Measurements from ENCODE around the gene PIP4K2A. TPM values are rescaled to one million over a fixed set of nuclear protein-coding genes. Genes with fewer than 3 reads are reported as not detected.

PIP4K2A gene
- total and polyA plus RNA-seq, 4 donors, result 7.3 to 42.2 (median 27.6) TPM

- H3K9ac ChIP-seq (ENCODE audit: insufficient read depth in 1 of 2, low read length in 2 of 2), result no peak overlapping the region
- H3K36me3 ChIP-seq (ENCODE audit: control insufficient read depth in 4 of 4, insufficient read depth in 4 of 4, low read length in 4 of 4), result peaks cover 0 to 1% (median 0%) of the 10 kb centered on the region in 4 donors
- no peak for TF ChIP-seq CTCF (IDR thresholded peaks at IDR 0.05; ENCODE audit: control extremely low read depth, extremely low read depth)
- H3K4me3 ChIP-seq, result no peak overlapping the region
- peaks cover 8 to 29% (median 15%) of the 10 kb centered on the region in 5 donors for H3K4me1 ChIP-seq (ENCODE audit: control insufficient read depth in 5 of 5, insufficient read depth in 5 of 5, low read length in 5 of 5)
- no peaks in the 10 kb centered on the region for H3K9me3 ChIP-seq (ENCODE audit: control insufficient read depth in 4 of 4, insufficient read depth in 3 of 4, low read length in 3 of 4)
- WGBS, 2 donors, result 47 to 58% methylated on average over 1 of the region's 1 CpG
- no peak for ATAC-seq (ENCODE audit: insufficient read depth, low FRiP score)
- no peak overlapping the region for H3K27ac ChIP-seq (ENCODE audit: low read depth in 1 of 2, low read length in 1 of 2)
- H3K27me3 ChIP-seq (ENCODE audit: control insufficient read depth in 3 of 3, insufficient read depth in 3 of 3, low read length in 2 of 3), result no peaks in the 10 kb centered on the region
- DNase-seq, result no peak
Measured at GRCh38 chr10:22686347-22686746, 28.0 kb downstream of the PIP4K2A start.

GRCh38 chr10:22685926-22686325, 28.5 kb downstream of the PIP4K2A start:
- WGBS, 2 donors, result 59 to 75% methylated on average over 8 of the region's 8 CpGs
- no peaks in the 10 kb centered on the region for H3K9me3 ChIP-seq (ENCODE audit: control insufficient read depth in 4 of 4, insufficient read depth in 3 of 4, low read length in 3 of 4)
- H3K9ac ChIP-seq (ENCODE audit: insufficient read depth in 1 of 2, low read length in 2 of 2), result no peak overlapping the region
- no peaks in the 10 kb centered on the region for H3K27me3 ChIP-seq (ENCODE audit: control insufficient read depth in 3 of 3, insufficient read depth in 3 of 3, low read length in 2 of 3)
- no peak for TF ChIP-seq CTCF (IDR thresholded peaks at IDR 0.05; ENCODE audit: control extremely low read depth, extremely low read depth)
- no peak overlapping the region for H3K4me3 ChIP-seq
- ATAC-seq (ENCODE audit: insufficient read depth, low FRiP score), result no peak
- peak in 1 of 3 donors; percentile 68 for DNase-seq
- peaks cover 0 to 1% (median 0%) of the 10 kb centered on the region in 4 donors for H3K36me3 ChIP-seq (ENCODE audit: control insufficient read depth in 4 of 4, insufficient read depth in 4 of 4, low read length in 4 of 4)
- H3K4me1 ChIP-seq (ENCODE audit: control insufficient read depth in 5 of 5, insufficient read depth in 5 of 5, low read length in 5 of 5), result peaks cover 8 to 26% (median 14%) of the 10 kb centered on the region in 5 donors
- H3K27ac ChIP-seq (ENCODE audit: low read depth in 1 of 2, low read length in 1 of 2), result no peak overlapping the region

- H3K4me1 ChIP-seq (ENCODE audit: control insufficient read depth in 5 of 5, insufficient read depth in 5 of 5, low read length in 5 of 5), result peaks cover 8 to 23% (median 12%) of the 10 kb centered on the region in 5 donors
- no peak overlapping the region for H3K9ac ChIP-seq (ENCODE audit: insufficient read depth in 1 of 2, low read length in 2 of 2)
- H3K36me3 ChIP-seq (ENCODE audit: control insufficient read depth in 4 of 4, insufficient read depth in 4 of 4, low read length in 4 of 4), result peaks cover 0 to 1% (median 0%) of the 10 kb centered on the region in 4 donors
- no peaks in the 10 kb centered on the region for H3K27me3 ChIP-seq (ENCODE audit: control insufficient read depth in 3 of 3, insufficient read depth in 3 of 3, low read length in 2 of 3)
- no peaks in the 10 kb centered on the region for H3K9me3 ChIP-seq (ENCODE audit: control insufficient read depth in 4 of 4, insufficient read depth in 3 of 4, low read length in 3 of 4)
- no peak for DNase-seq
- no peak overlapping the region for H3K4me3 ChIP-seq
- ATAC-seq (ENCODE audit: insufficient read depth, low FRiP score), result no peak
- no peak overlapping the region for H3K27ac ChIP-seq (ENCODE audit: low read depth in 1 of 2, low read length in 1 of 2)
- no peak for TF ChIP-seq CTCF (IDR thresholded peaks at IDR 0.05; ENCODE audit: control extremely low read depth, extremely low read depth)
- WGBS, 2 donors, result 84 to 85% methylated on average over 5 of the region's 5 CpGs
Measured at GRCh38 chr10:22684699-22685098, 29.7 kb downstream of the PIP4K2A start.

DNA sequence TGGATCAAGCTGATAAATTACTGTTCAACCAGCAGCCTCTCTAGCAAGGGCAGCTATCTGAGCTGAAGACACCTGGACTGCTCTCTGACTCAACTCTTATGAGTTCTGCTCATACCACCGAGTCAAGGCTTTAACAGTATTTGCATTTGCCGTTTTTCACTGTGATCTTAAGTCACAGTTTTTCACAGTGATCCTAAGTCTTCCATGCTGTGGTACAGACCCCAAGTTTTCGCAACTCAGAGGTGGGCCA, 31.3 kb downstream of the PIP4K2A start:
- 69% methylated on average over 3 of the region's 3 CpGs for WGBS, 2 donors
- Histone ChIP-seq H3K27ac (ENCODE audit: low read depth in 1 of 2, low read length in 1 of 2) (peak overlapping the region in 1 of 2 donors; percentile 3), H3K9ac (ENCODE audit: insufficient read depth in 1 of 2, low read length in 2 of 2) (no peak overlapping the region), H3K4me3 (no peak overlapping the region), H3K4me1 (ENCODE audit: control insufficient read depth in 5 of 5, insufficient read depth in 5 of 5, low read length in 5 of 5) (peaks cover 8 to 23% (median 12%) of the 10 kb centered on the region in 5 donors), H3K27me3 (ENCODE audit: control insufficient read depth in 3 of 3, insufficient read depth in 3 of 3, low read length in 2 of 3) (no peaks in the 10 kb centered on the region), H3K9me3 (ENCODE audit: control insufficient read depth in 4 of 4, insufficient read depth in 3 of 4, low read length in 3 of 4) (no peaks in the 10 kb centered on the region), H3K36me3 (ENCODE audit: control insufficient read depth in 4 of 4, insufficient read depth in 4 of 4, low read length in 4 of 4) (peaks cover 0 to 1% (median 0%) of the 10 kb centered on the region in 4 donors)
- ATAC-seq (ENCODE audit: insufficient read depth, low FRiP score) (no peak), DNase-seq (no peak)
- TF ChIP-seq CTCF (IDR thresholded peaks at IDR 0.05; ENCODE audit: control extremely low read depth, extremely low read depth), result no peak

All from lung (tissue), 12 donors.